Stimulated activated CD4-positive, alpha-beta T cell treated with anti-CD3 and anti-CD28 coated beads, Interleukin-4, amount 100 ng/mL, for 24 hours (primary cell): ENCODE data around the gene KDM1B.
A peak's percentile ranks its signal among the peaks of the same experiment; 100 is the strongest.
"Not testable (repeated sequence)": the region's sequence is repeated elsewhere in the genome, so short reads cannot be mapped to it uniquely, and the experiment has no call there.

Experiments
- DNase-seq: peaks from one replicate; pipeline ENCODE4 v3.0.0-alpha.2; 2020

Gene KDM1B

DNA sequence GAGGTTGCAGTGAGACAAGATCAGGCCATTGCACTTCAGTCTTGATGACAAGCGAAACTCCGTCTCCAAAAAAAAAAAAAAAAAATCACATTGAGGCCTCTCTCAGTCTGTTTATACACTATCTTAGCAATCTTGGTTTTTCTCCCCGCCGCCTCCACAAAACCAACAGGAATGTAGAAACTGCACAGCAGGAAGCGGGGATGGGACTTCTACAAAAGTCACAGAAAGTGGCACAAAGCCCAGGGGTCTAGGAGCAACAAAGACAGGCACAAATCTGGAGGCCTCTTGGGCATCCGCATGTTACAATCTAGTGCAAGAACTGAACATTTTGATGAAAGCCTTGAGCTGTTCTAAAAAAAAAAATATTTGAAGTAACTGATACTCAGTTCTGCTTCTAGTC is 48.6 kb downstream of the KDM1B start:
- no peak for DNase-seq

DNA sequence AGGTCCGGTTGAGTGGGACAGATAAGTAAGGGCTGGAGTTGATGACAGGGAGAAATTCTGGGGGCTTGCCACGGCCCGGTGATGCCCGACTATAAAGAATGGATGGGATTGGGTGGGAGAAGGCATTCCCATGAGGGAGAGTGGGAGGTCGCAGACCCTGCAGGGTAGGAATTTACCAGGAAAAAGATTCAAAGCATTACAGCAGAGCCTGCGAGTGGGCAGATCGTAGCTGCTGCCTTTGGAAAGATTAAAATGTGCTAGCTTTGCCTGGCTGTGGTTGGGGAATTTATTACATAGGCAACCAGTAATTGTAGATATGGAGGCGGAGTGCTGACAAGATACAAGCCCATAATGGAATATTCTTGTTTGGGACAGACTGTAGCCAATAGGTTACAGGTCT is 49.5 kb downstream of the KDM1B start:
- DNase-seq: no peak

DNA sequence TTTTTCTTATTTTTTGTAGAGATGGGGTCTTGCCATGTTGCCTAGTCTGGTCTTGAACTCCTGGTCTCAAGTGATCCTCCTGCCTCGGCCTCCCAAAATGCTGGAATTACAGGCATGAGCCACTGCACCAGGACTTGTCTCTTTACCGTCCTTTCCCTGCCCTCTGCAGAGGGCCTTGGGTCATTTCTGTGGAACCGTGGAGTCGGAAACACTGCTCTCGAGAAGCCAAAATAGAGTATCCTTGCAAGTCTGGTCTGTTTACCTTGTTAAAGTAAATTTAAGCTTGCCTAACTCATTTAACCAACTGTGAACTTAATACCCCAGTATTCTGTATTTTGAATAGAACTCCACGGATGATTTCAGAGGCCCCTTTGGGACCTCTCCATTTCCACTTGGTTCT is 51.4 kb downstream of the KDM1B start:
- DNase-seq: no peak

DNA sequence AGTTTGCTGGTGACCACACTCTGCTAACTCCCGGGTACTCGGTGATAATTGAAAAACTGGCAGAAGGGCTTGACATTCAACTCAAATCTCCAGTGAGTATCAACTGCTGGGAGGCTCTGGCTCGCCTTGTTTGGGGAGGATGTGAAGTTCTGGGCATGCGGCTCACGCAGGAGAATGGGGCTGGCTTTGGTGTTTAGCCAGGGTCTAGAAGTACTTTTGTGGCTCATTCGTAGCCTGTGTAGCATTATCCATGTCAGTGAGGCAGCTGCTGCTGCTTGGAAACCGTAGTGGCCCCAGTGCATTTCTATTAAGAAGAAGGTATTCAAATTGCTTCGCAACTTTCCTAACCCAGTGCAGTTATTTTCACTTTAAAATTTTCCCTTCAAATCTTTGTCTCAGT is 52.2 kb downstream of the KDM1B start:
- no peak for DNase-seq

DNA sequence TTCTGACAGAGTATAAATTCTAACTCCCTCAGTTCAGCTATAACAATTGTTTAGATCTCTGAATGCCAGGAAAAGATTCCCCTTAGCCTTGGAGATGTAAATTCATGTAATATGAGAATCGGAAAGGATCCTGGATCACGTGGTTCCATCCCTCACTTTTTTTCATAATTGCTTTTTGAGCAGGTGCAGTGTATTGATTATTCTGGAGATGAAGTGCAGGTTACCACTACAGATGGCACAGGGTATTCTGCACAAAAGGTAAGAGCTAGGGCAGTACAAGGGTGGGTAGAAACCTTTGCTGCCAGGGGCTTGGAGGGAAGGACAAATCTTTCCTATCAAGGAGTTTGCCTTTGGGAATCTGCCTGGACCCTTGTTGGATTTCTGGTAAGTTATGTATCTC is 52.7 kb downstream of the KDM1B start:
- DNase-seq: no peak

DNA sequence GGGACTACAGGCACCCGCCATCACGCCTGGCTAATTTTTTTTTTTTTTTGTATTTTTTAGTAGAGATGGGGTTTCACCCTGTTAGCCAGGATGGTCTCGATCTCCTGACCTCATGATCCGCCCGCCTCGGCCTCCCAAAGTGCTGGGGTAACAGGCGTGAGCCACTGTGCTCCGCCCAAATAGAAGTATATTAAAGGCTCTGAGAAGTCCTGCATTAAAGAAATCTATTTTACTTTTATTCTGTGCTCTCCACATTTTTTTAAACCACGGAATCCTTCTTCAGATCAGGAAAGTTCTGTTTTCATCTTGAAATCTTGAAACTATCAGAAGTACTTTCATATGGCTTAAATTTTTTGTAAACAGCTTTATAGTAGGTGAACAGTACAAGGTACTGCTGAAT is 53.6 kb downstream of the KDM1B start:
- not testable (repeated sequence) for DNase-seq

DNA sequence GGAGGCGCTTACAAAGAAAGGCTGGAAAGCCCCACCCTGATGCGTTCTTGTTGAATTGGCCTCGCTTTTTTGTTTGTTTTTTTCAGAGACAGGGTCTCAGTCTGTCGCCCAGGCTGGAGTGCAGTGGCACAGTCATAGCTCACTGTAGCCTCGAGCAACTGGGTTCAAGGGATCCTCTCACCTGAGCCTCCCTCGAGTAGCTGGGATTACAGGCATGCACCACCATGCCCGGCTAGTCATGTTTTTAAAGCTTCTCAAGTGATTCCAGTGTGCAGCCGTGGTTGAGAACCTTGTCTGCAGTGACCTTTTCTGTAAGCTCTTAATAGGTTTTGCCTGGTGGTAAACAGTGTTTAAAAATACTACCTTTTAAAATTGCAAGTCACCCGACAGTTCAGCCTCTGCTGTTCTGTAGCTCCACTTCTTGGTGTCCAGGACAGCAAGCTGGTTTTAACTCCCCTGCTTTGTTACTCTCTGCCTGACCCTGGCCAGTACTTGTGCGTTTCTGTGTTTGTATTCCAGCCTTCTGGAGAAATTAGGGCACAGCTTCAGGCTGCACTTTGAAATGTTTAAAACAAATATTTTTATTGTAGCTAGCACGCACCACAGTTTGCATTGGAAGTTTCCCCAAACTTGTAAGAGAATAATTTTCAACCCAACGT is 54.4 kb downstream of the KDM1B start:
- no peak for DNase-seq

DNA sequence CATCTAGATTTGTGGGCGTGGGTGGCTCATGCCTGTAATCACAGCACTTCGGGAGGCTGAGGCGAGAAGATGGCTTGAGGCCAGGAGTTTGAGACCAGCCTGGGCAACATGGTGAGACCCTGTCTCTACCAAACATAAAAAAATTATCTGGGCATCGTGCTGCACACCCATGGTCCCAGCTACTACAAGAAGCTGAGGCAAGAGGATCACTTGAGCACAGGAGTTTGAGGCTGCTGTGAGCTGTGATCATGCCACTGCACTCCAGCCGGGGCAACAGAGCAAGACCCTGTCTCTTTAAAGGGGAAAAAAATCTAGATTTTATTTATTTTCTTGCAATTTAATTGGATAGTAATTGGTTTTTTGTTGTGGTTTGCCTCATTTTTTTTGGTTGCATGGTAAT is 55.5 kb downstream of the KDM1B start:
- no peak for DNase-seq

DNA sequence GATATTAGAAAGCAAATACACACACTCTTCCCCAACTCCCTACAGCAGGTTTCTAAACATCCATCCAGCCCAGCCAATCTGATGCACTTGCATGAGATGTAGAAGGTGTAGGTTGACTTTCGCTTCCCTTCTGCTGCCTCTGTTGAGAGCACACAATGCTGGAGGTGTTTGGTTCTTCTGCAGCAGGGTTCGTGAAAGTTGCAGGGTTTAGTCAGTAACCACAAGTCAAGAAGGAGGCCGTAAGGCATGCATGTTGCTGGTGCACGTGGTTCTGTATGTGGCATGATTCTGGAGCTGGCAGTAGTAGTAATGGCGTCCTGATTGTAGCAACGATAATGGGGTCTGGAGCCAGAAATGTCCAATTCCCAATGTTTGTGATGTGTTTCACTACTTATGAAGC is 56.1 kb downstream of the KDM1B start:
- DNase-seq: peak; percentile 31

DNA sequence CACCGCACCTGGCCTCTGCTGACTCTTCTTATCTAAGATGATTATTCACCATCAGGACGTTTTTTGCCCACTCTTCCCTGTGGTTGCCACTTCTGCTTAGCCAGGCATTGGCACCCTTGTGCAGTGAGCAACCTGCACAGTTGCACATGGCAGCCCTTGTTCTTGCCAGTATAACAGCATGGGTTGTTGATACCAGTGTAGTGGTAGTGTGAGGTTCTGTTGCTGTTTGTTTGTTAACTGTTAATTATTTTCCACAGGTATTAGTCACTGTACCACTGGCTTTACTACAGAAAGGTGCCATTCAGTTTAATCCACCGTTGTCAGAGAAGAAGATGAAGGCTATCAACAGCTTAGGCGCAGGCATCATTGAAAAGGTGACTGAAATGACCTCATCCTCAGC is 57.0 kb downstream of the KDM1B start:
- no peak for DNase-seq

DNA sequence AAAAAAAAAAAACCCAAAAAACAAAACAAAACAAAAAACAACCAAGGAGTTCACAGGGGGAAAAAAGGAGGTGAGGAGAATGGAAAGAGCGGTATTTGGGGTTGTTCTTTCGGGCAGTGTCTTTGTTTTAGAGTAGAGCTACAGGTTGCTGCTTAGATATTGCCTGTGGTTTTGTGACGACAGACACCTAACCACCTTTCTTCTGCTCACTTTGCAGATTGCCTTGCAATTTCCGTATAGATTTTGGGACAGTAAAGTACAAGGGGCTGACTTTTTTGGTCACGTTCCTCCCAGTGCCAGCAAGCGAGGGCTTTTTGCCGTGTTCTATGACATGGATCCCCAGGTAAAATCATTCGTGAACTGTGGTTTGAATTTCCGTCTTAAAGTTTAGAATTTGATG is 58.2 kb downstream of the KDM1B start:
- no peak for DNase-seq

DNA sequence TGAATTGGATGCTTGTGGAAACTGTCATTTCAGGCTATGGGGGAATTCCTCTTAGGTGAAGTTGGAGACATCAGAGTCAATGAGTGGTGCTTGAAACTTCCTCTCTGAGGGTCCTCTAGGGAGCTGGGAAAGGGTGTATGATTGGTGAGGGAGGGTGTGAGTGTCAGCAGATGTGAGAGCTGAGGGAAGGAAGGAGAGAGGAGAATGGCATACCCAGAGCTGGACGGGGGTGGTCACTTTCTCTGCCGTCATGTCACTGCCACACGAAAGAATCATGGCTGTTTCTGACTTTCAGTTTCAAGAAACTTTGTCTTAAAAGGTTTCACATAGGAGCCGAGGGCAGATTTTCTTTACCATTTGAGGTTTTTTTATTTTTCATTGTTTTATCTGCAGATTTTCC is 58.8 kb downstream of the KDM1B start:
- DNase-seq: no peak

DNA sequence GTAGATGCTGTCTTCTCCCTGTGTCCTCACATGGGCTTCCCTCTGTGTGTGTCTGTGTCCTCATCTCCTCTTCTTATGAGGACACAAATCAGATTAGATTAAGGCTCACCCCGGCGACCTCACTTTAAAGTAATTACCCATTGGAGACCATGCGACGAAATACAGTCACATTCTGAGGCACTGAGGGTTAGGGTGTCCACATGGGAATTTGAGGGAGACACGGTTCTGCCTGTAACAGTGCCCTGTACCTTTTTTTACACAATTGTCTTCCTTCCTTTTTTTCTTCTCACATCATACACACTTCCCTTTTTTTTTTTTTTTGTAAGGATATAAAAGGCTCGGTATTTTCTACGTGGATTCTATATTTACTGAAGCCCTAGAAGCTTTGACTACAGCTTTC is 60.2 kb downstream of the KDM1B start:
- no peak for DNase-seq

DNA sequence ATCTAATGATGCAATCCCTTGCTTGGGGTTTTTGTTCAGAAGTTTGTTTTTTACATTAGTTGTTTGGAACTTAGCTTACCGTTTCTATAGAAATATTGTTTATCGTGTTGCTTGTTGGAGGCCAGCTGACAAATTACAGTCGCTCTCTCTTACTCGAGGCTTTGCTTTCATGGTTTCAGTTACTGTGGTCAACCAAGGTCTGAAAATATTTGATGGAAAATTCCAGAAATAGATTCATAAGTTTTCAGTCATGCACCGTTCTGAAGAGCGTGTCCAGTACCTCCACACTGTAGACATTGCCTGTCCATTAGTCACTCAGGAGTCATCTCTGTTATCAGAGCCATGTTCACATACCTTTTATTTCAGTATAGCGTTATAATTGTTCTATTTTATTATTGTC is 61.2 kb downstream of the KDM1B start:
- DNase-seq: no peak

DNA sequence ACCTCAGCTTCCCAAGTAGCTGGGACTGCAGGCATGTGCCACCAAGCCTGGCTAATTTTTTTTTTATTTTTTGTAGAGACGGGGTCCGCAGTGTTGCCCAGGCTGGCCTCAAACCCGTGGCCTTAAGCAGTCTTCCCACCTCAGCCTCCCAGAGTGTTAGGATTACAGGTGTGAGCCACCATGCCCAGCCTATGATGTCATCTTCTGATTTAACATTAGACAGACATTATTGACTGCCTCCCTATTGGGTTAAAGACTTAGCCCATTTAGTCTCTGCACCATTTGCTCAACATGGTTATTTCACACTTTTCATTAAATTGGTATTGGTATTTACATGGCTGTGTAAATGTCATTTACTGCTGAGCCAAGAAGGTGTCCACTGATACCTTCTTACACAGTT is 63.0 kb downstream of the KDM1B start:
- DNase-seq: no peak

DNA sequence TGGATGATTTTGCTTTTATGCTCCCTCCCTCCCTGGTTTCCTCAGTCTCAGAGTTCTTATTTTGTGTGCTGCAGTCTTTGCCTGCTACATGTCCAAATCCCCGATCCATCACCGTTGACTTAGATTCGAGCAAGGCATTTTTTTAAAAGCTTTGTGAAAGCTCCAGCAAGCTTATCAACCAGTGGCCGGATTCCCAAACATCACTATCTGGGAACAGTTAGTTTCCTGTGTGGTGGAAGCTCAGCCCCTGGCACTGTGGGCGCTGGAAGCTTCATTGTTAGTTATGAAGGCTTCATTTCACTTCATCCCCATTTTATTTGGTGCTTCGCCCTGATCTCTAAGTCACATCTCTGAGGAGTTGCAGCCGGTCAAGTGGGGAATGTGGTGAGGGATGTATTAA is 64.4 kb downstream of the KDM1B start:
- DNase-seq: no peak

DNA sequence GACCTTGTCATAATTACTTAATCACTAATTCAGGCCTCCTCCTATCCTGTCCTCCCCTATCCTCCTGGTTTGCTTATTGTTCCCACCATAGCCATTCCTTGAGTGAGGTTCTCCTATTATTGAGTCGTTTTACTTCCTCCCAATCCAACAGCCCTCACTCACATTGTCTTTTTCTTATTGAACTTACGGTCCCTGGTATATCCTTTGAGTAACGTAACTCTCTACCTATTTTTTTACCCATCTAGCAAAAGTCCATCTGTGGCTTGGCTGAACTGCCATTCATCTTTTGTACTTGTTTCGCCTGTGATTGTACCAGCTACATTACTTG is 66.0 kb downstream of the KDM1B start:
- DNase-seq: no peak

DNA sequence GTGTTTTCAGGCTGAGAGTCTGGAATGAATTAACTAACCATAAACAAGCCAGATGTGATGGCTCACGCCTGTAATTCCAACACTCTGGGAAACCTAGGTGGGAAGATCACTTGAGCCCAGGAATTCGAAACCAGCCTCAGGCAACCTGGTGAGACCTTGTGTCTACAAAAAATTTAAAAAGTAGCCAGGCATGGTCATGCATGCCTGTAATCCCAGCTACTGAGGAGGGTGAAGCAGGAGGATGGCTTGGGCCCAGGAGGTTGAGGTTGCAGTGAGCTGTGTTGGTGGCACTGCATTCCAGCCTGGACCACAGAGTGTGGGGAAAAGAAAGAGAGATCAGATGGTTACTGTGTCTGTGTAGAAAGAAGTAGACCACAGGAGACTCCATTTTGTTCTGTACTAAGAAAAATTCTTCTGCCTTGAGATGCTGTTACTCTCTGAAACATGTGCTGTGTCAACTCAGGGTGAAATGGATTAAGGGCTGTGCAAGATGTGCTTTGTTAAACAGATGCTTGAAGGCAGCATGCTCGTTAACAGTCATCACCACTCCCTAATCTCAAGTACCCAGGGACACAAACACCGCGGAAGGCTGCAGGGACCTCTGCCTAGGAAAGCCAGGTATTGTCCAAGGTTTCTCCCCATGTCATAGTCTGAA is 71.4 kb downstream of the KDM1B start:
- not testable (repeated sequence) for DNase-seq

DNA sequence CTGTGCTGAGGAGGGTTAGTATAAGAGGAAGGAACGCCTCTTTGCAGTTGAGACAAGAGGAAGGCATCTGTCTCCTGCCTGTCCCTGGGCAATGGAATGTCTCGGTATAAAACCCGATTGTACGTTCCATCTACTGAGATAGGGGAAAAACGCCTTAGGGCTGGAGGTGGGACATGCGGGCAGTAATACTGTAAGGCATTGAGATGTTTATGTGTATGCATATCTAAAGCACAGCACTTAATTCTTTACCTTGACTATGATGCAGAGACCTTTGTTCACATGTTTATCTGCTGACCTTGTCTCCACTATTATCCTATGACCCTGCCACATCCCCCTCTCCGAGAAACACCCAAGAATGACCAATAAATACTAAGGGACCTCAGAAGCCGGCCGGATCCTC is 71.9 kb downstream of the KDM1B start:
- DNase-seq: not testable (repeated sequence)

DNA sequence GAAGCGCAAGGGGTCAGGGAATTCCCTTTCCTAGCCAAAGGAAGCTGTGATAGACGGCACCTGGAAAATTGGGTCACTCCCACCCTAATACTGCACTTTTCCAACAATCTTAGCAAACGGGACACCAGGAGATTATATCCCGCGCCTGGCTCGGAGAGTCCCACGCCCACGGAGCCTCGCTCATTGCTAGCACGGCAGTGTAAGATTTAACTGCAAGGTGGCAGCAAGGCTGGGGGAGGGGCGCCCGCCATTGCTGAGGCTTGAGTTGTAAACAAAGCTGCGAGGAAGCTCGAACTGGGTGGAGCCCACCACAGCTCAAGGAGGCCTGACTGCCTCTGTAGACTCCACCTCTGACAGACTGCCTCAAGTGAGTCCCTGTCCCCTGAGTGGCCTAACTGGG is 73.4 kb downstream of the KDM1B start:
- DNase-seq: not testable (repeated sequence)

DNA sequence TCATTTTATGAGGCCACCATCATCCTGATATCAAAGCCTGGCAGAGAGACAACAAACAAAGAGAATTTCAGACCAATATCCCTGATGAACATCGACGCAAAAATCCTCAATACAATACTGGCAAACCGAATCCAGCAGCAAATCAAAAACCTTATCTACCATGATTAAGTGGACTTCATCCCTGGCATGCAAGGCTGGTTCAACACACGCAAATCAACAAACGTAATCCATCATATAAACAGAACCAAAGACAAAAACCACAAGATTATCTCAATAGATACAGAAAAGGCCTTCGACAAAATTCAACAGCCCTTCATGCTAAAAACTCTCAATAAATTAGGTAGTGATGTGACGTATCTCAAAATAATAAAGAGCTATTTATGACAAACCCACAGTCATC is 76.6 kb downstream of the KDM1B start:
- not testable (repeated sequence) for DNase-seq

DNA sequence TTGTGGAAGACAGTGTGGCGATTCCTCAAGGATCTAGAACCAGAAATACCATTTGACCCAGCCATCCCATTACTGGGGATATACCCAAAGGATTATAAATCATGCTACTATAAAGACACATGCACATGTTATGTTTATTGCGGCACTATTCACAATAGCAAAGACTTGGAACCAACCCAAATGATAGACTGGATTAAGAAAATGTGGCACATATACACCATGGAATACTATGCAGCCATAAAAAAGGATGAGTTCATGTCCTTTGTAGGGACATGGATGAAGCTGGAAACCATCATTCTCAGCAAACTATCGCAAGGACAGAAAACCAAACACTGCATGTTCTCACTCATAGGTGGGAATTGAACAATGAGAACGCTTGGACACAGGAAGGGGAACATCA is 78.5 kb downstream of the KDM1B start:
- not testable (repeated sequence) for DNase-seq

DNA sequence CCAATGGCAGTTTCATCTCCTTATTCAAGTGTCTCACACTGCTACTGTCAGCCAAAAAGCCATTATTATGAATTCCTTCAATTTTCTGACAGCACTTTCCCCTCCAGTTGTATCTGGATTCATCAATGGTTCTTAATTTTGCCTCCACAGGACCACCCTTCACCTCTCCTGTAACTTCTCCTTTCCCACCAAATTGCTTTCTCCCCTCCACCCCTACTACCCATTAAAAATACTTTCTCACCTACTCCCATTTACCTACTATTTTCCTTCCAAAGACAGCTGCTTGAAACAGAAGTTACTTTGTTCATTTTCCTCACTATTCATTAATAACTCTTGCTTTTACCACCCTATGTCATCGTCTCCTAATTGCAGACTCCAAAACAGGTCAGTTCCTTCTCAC is 79.3 kb downstream of the KDM1B start:
- no peak for DNase-seq

DNA sequence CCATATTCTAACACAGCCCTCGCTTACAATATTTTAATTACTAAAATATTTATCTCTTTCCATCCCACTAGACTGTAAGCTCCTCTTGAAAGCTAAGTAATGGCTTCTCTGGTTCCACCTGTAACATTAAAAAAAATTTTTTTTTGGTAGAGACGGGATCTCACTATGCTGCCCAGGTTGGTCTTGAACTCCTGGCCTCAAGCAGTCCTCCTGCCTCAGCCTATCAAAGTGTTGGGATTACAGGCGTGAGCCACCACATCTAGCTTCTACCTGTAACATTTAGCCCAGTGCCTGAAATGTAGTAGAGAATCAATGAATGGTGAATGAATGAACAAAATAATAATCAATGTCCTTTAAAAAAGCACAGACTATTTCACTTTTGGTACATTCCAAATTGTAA is 80.3 kb downstream of the KDM1B start:
- no peak for DNase-seq

DNA sequence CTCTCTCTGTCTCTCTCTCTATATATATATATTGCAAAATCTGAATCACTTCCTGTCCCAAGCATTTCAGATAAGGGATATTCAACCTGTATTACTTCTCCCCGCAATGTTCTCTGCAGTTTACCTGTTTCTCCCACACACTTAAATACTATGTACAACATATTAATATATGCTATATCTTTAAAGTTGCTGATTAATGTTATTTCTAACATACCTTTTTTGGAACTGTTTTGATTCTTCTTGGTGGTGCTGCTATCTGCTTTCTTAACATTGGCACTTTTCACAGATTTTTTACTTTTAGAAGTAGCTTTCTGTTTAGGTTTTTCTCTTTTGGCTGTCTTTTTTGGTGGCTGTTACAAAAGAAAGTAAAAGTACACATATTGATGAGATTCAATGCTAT is 81.9 kb downstream of the KDM1B start:
- no peak for DNase-seq
